Transverse colon (tissue), 4 donors: ENCODE measurements around the gene TIAM1. TPM values are rescaled to one million over a fixed set of nuclear protein-coding genes. Genes with fewer than 3 reads are reported as not detected.
A peak's percentile ranks its signal among the peaks of the same experiment; 100 is the strongest.

ENCODE experiments used
- DNase-seq: peaks from one replicate; pipeline ENCODE4 v3.0.0-alpha.2; 2019
- H3K27ac ChIP-seq, 4 donors: fragments of 200-600 bp; sonication (generic); 2 replicates each; pipeline ENCODE4 v1.5.1; 2016 to 2018; ENCODE audit warnings: inconsistent platforms in 4 of 4
- H3K27me3 ChIP-seq: fragments of 200-600 bp; sonication (generic); 2 replicates; pipeline ENCODE4 v1.5.1; 2017; ENCODE audit warnings: inconsistent platforms
- H3K36me3 ChIP-seq, 4 donors: fragments of 200-600 bp; sonication (generic); 2 replicates each; pipeline ENCODE4 v1.5.1; 2017 to 2019; ENCODE audit warnings: inconsistent platforms in 4 of 4
- H3K4me1 ChIP-seq, 4 donors: fragments of 200-600 bp; sonication (generic); 2 replicates each; pipeline ENCODE4 v1.5.1; 2017 to 2020; ENCODE audit warnings: inconsistent platforms in 4 of 4
- H3K4me3 ChIP-seq, 4 donors: fragments of 200-600 bp; sonication (generic); 1 replicate in 1 of 4; 2 replicates in 3 of 4; pipeline versions ENCODE4 v1.5.1 to v1.6.1; 2017 to 2019; ENCODE audit warnings: inconsistent platforms in 4 of 4
- H3K9me3 ChIP-seq, 2 donors: fragments of 200-600 bp; sonication (generic); 2 replicates each; pipeline ENCODE4 v1.5.1; 2017 to 2019; ENCODE audit warnings: inconsistent platforms in 2 of 2
- EP300 ChIP-seq: sonication (generic); formaldehyde crosslinking; IDR thresholded peaks from one replicate; pipeline ENCODE4 v1.6.1; 2017; ENCODE audit warnings: antibody characterized with exemption, low read depth
- POLR2A ChIP-seq: fragments of 450-650 bp; IDR thresholded peaks from one replicate; pipeline ENCODE4 v1.6.1; 2016; ENCODE audit warnings: antibody characterized with exemption, mild to moderate bottlenecking, moderate library complexity
- POLR2AphosphoS5 ChIP-seq, 3 donors: sonication (generic); formaldehyde crosslinking; IDR thresholded peaks; one replicate each; pipeline ENCODE4 v1.6.1; 2016; ENCODE audit warnings: antibody characterized with exemption in 3 of 3
- WGBS, 2 donors: methylation state at CpG; one replicate each; pipeline ENCODE4 v1.1.5; 2018; ENCODE audit warnings: low coverage in 1 of 2; 5-methylcytosine and 5-hydroxymethylcytosine counted together
- in situ Hi-C, 4 donors: fragments of 200-750 bp; cut with MboI; loops; one replicate each; pipeline versions ENCODE4 v1.15.0 to v1.15.1; 2017; ENCODE audit warnings: low sequenced_read_pairs in 3 of 4, low pct_ligation_motif_present in 1 of 4, low pct_unique_long_range_greater_than_20kb in 1 of 4
- intact Hi-C: fragments of 100-400 bp; cut with DNase I; formaldehyde crosslinking; loops from one replicate; pipeline ENCODE4 v1.15.1; 2023; ENCODE audit warnings: low total_unique reads
- total RNA-seq, 4 donors: library from RNA; depleted of rRNA; stranded (reverse); fragments of >200 nt; gene quantifications; one replicate each; pipeline ENCODE4 v1.1.0, GENCODE V29; 2016
- TF ChIP-seq, protein P1 (sequence below), 5 experiments: fragments of 200-600 bp in 3 of 5; fragments of 450-650 bp in 2 of 5; sonication (generic) in 3 of 5; IDR thresholded peaks; 1 replicate in 2 of 5; 2 replicates in 3 of 5; pipeline ENCODE4 v1.5.1; 2016 to 2017; ENCODE audit warnings: antibody characterized with exemption in 5 of 5, inconsistent platforms in 3 of 5, mild to moderate bottlenecking in 2 of 5, moderate library complexity in 1 of 5

TIAM1 gene
- total RNA-seq, 4 donors from 2014 or later, result 4.5 to 18.9 (median 6.5) TPM

DNA sequence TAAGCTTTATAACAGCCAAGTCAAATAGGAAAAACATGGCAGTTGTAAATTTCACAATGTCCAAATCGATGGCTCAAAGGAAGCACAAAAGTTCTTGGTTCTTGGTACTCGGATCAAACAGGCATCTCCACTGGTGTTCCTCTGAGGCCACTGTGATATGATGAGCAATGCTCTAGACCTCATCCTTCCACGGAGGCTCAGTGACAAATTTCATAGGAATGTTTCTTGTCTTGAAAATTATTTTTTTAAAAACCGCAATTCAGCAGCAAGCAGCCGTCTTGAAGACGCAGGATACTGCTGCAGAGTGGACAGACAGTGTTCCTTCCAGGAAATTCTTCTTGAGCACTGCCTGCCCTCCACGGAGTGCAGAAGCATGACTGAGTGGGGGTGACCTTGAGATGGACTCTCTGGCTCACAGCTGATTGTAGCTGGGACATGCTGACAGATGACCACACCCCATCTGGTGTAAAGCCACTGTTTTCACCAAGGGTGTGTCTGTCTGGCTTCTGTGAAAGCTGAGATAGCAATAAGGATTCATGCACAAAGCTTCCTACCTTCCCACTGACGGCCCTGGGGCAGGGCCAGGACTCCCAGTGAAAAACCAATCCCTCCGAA is 61.9 kb downstream of the TIAM1 start:
- Histone ChIP-seq H3K27me3 (no peaks in the 10 kb centered on the region), H3K27ac (no peak overlapping the region), H3K4me3 (no peak overlapping the region), H3K4me1 (no peaks in the 10 kb centered on the region), H3K36me3 (no peaks in the 10 kb centered on the region), H3K9me3 (no peaks in the 10 kb centered on the region)
- intact Hi-C loops, result no loop called here
- TF ChIP-seq EP300 (no peak), POLR2A (no peak), POLR2AphosphoS5 (IDR thresholded peaks at IDR 0.05) (no peak)
- TF ChIP-seq, protein P1, sequence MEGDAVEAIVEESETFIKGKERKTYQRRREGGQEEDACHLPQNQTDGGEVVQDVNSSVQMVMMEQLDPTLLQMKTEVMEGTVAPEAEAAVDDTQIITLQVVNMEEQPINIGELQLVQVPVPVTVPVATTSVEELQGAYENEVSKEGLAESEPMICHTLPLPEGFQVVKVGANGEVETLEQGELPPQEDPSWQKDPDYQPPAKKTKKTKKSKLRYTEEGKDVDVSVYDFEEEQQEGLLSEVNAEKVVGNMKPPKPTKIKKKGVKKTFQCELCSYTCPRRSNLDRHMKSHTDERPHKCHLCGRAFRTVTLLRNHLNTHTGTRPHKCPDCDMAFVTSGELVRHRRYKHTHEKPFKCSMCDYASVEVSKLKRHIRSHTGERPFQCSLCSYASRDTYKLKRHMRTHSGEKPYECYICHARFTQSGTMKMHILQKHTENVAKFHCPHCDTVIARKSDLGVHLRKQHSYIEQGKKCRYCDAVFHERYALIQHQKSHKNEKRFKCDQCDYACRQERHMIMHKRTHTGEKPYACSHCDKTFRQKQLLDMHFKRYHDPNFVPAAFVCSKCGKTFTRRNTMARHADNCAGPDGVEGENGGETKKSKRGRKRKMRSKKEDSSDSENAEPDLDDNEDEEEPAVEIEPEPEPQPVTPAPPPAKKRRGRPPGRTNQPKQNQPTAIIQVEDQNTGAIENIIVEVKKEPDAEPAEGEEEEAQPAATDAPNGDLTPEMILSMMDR (IDR thresholded peaks at IDR 0.05), result no peak
- peak; percentile 8 for DNase-seq
- in situ Hi-C loops, result no loop called here
- 72 to 94% methylated on average over 3 to 9 of the region's 9 CpGs for WGBS, 2 donors

DNA sequence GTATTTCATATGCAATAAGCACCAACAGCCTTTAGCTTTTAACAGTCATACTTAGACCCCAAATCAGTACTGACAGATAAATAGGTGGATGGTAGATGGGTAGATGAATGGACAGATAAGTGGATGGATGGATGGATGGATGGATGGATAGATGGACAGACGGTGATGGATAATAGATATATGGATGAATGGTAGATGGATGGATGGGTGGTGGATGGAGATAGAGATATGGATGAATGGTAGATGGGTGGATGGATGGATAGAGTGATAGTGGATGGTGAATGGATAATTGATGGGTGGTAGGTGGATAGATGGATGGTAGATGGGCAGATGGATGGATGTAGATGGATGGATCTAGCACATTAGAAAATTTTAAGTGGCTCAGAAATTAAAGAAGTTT is 62.5 kb downstream of the TIAM1 start:
- DNase-seq, result no peak
- Histone ChIP-seq H3K36me3 (no peaks in the 10 kb centered on the region), H3K27ac (no peak overlapping the region), H3K4me3 (no peak overlapping the region), H3K4me1 (no peaks in the 10 kb centered on the region), H3K27me3 (no peaks in the 10 kb centered on the region), H3K9me3 (no peaks in the 10 kb centered on the region)
- no peak for TF ChIP-seq POLR2A
- no peak for TF ChIP-seq EP300
- TF ChIP-seq POLR2AphosphoS5 (IDR thresholded peaks at IDR 0.05), result no peak
- TF ChIP-seq, protein P1 (IDR thresholded peaks at IDR 0.05), result no peak
- 88 to 94% methylated on average over 1 of the region's 1 CpG for WGBS, 2 donors
- in situ Hi-C loops, result no loop called here
- intact Hi-C loops, result no loop called here

DNA sequence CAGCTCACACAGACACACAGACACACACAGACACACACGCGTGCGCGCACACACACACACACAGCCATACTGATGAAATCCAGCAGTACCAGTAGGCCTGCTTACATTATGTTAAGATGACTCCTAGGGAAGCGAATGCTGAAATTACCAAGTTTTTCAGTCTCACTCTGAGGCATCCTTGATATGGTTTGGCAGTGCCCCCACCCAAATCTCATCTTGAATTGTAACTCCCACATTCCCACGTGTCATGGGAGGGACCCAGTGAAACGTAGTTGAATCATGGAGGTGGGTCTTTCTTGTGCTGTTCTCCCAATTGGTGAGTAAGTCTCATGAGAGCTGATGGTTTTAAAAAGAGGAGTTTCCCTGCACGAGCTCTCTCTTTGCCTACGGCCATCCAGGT is 64.1 kb downstream of the TIAM1 start:
- Histone ChIP-seq H3K27ac (no peak overlapping the region), H3K9me3 (no peaks in the 10 kb centered on the region), H3K4me3 (no peak overlapping the region), H3K27me3 (no peaks in the 10 kb centered on the region), H3K36me3 (no peaks in the 10 kb centered on the region), H3K4me1 (no peaks in the 10 kb centered on the region)
- DNase-seq, result no peak
- WGBS, 2 donors, result 80 to 87% methylated on average over 2 to 9 of the region's 9 CpGs
- TF ChIP-seq EP300 (no peak), POLR2AphosphoS5 (IDR thresholded peaks at IDR 0.05) (no peak), POLR2A (no peak)
- TF ChIP-seq, protein P1 (IDR thresholded peaks at IDR 0.05), result no peak
- in situ Hi-C loops, result no loop called here
- intact Hi-C loops, result no loop called here

DNA sequence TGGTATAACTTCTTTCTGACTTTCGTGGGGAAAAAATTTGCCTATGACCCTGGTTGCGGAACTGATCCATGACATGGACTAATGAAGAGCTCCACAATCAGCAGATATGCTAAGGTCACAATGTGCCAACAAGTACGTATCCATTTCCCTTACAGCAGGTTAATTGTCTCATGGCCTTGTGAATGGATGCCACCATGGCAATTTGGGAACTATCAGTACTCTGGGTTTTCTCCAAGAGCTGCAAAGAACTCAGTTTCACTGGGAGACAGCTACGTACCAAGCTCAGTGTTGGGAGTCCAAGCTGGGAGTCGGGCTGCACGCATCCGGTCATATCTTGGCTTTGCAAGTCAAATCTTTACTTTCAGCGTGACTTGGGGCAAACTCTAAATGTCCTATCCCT is 64.8 kb downstream of the TIAM1 start:
- Histone ChIP-seq H3K36me3 (no peaks in the 10 kb centered on the region), H3K9me3 (no peaks in the 10 kb centered on the region), H3K4me1 (no peaks in the 10 kb centered on the region), H3K27me3 (no peaks in the 10 kb centered on the region), H3K4me3 (no peak overlapping the region), H3K27ac (no peak overlapping the region)
- in situ Hi-C loops, result no loop called here
- WGBS, 2 donors, result 85 to 90% methylated on average over 2 to 8 of the region's 8 CpGs
- TF ChIP-seq, protein P1 (IDR thresholded peaks at IDR 0.05), result no peak
- TF ChIP-seq EP300 (no peak), POLR2A (no peak), POLR2AphosphoS5 (IDR thresholded peaks at IDR 0.05) (no peak)
- DNase-seq, result no peak
- intact Hi-C loops, result no loop called here
